GM18505 (cell line): ENCODE measurements around the gene PCSK5.
"Not testable (repeated sequence)": the region's sequence is repeated elsewhere in the genome, so short reads cannot be mapped to it uniquely, and the experiment has no call there.

Source experiments
- ATAC-seq: cut with Tn5 transposase; IDR thresholded peaks from one replicate; pipeline ENCODE4 v1.9.1; 2021; ENCODE audit not compliant: unreplicated experiment
- POLR2A ChIP-seq: IDR thresholded peaks from 4 replicates; pipeline ENCODE4 v1.6.1; 2011; ENCODE audit warnings: borderline replicate concordance; ENCODE audit not compliant: insufficient read depth, insufficient read length; ENCODE audit errors: extremely low read depth

The PCSK5 gene

GRCh38 chr9:76302947-76303550 lies 412.6 kb downstream of the PCSK5 start:
- no peak for ATAC-seq
- TF ChIP-seq POLR2A, result no peak

- ATAC-seq, result not testable (repeated sequence)
Observed at GRCh38 chr9:76307047-76307446, 416.6 kb downstream of the PCSK5 start.

- TF ChIP-seq POLR2A, result no peak
- no peak for ATAC-seq
Observed at GRCh38 chr9:76310577-76310976, 420.1 kb downstream of the PCSK5 start.

GRCh38 chr9:76310991-76311390 lies 420.5 kb downstream of the PCSK5 start:
- TF ChIP-seq POLR2A, result no peak
- no peak for ATAC-seq

- no peak for ATAC-seq
- no peak for TF ChIP-seq POLR2A
Observed at GRCh38 chr9:76311537-76311936, 421.1 kb downstream of the PCSK5 start.

- ATAC-seq, result no peak
- TF ChIP-seq POLR2A, result no peak
Observed at GRCh38 chr9:76313771-76314170, 423.3 kb downstream of the PCSK5 start.

GRCh38 chr9:76314321-76314720 lies 423.8 kb downstream of the PCSK5 start:
- ATAC-seq, result no peak
- TF ChIP-seq POLR2A, result no peak

- no peak for TF ChIP-seq POLR2A
- no peak for ATAC-seq
Observed at GRCh38 chr9:76316069-76316468, 425.6 kb downstream of the PCSK5 start.

GRCh38 chr9:76319466-76319865 lies 429.0 kb downstream of the PCSK5 start:
- ATAC-seq, result not testable (repeated sequence)

GRCh38 chr9:76321195-76321828 lies 430.8 kb downstream of the PCSK5 start:
- no peak for TF ChIP-seq POLR2A
- ATAC-seq, result no peak

- no peak for ATAC-seq
- no peak for TF ChIP-seq POLR2A
Observed at GRCh38 chr9:76322810-76323209, 432.3 kb downstream of the PCSK5 start.

- no peak for TF ChIP-seq POLR2A
Observed at GRCh38 chr9:76323490-76323889, 433.0 kb downstream of the PCSK5 start.

GRCh38 chr9:76324030-76324429 lies 433.6 kb downstream of the PCSK5 start:
- ATAC-seq, result not testable (repeated sequence)

More at GRCh38 chr9:76323490-76323889, 433.0 kb downstream of the PCSK5 start:
- no peak for ATAC-seq

GRCh38 chr9:76330034-76330433 lies 439.6 kb downstream of the PCSK5 start:
- TF ChIP-seq POLR2A, result no peak
- ATAC-seq, result no peak

GRCh38 chr9:76333388-76333787 lies 442.9 kb downstream of the PCSK5 start:
- no peak for ATAC-seq
- no peak for TF ChIP-seq POLR2A
